Right lobe of liver (tissue), 6 donors: ENCODE measurements around the gene BCDIN3D. TPM values are rescaled to one million over a fixed set of nuclear protein-coding genes. Genes with fewer than 3 reads are reported as not detected.
A peak's percentile ranks its signal among the peaks of the same experiment; 100 is the strongest.

Experiments used
- ATAC-seq, 4 donors: fragments of 200-7000 bp; cut with Tn5 transposase; one replicate each; pipeline ENCODE4 v1.9.1; 2020; ENCODE audit warnings: mild to moderate bottlenecking in 4 of 4, moderate library complexity in 4 of 4
- DNase-seq, 3 donors: peaks; one replicate each; pipeline ENCODE4 v3.0.0-alpha.2; 2020
- H3K27ac ChIP-seq, 3 donors: fragments of 200-600 bp; one replicate each; pipeline ENCODE4 v1.8.0; 2022
- H3K27me3 ChIP-seq, 2 donors: fragments of 200-600 bp; one replicate each; pipeline ENCODE4 v1.8.0; 2022
- H3K36me3 ChIP-seq, 4 donors: fragments of 200-600 bp; sonication (generic) in 1 of 4; one replicate each; pipeline versions ENCODE4 v1.5.1 to v1.8.0; 2017 to 2022; ENCODE audit warnings: control low read depth in 1 of 4
- H3K4me1 ChIP-seq, 4 donors: fragments of 200-600 bp; sonication (generic) in 1 of 4; one replicate each; pipeline versions ENCODE4 v1.5.1 to v1.8.0; 2017 to 2022; ENCODE audit warnings: control low read depth in 1 of 4
- H3K4me3 ChIP-seq, 3 donors: fragments of 200-600 bp; one replicate each; pipeline ENCODE4 v1.8.0; 2022
- H3K9me3 ChIP-seq, 4 donors: fragments of 200-600 bp; sonication (generic) in 1 of 4; one replicate each; pipeline versions ENCODE4 v1.5.1 to v1.8.0; 2017 to 2022; ENCODE audit warnings: control low read depth in 1 of 4
- POLR2A ChIP-seq: fragments of 450-650 bp; IDR thresholded peaks from one replicate; pipeline ENCODE4 v1.6.1; 2017; ENCODE audit warnings: antibody characterized with exemption, mild to moderate bottlenecking
- WGBS: methylation state at CpG from one replicate; pipeline ENCODE4 v1.1.6; 2018; ENCODE audit warnings: low coverage, low lambda C conversion rate; ENCODE audit not compliant: insufficient coverage; ENCODE audit errors: missing lambda C conversion rate; 5-methylcytosine and 5-hydroxymethylcytosine counted together
- intact Hi-C, 2 donors: fragments of 100-400 bp; cut with DNase I; formaldehyde crosslinking; loops; one replicate each; pipeline versions ENCODE4 v1.11.2 to v1.14.1; 2022
- total RNA-seq, 6 experiments: library from RNA; depleted of rRNA in 2 of 6; stranded (reverse); fragments of >200 nt in 2 of 6; fragmentation: NEBNext Ultra II Directional in 3 of 6; extraction: Animal tissue kit (Norgen Biotek cat#: 25700) in 3 of 6; gene quantifications; one replicate each; pipeline versions ENCODE4 v1.1.0 to v1.2.4, GENCODE V29; 2016 to 2023
- TF ChIP-seq, protein P1 (sequence below), 4 donors: fragments of 200-600 bp in 3 of 4; fragments of 450-650 bp in 1 of 4; IDR thresholded peaks; one replicate each; pipeline versions ENCODE4 v1.5.1 to v1.8.0; 2016 to 2022; ENCODE audit warnings: antibody characterized with exemption in 4 of 4, mild to moderate bottlenecking in 2 of 4
- donor health status: DM: no; HTN: yes; CAD: no.
- donor health status: DM: no; HTN: no; CAD: no.
- donor health status: DM: no; HTN: no; CAD: no.
- donor health status: DM: no; HTN: yes; CAD: no.
- donor health status: DM: no; HTN: yes; CAD: no.

The BCDIN3D gene
- total RNA-seq, 6 experiments from 2014 or later = 1.6 to 3.6 (median 2.6) TPM

DNA sequence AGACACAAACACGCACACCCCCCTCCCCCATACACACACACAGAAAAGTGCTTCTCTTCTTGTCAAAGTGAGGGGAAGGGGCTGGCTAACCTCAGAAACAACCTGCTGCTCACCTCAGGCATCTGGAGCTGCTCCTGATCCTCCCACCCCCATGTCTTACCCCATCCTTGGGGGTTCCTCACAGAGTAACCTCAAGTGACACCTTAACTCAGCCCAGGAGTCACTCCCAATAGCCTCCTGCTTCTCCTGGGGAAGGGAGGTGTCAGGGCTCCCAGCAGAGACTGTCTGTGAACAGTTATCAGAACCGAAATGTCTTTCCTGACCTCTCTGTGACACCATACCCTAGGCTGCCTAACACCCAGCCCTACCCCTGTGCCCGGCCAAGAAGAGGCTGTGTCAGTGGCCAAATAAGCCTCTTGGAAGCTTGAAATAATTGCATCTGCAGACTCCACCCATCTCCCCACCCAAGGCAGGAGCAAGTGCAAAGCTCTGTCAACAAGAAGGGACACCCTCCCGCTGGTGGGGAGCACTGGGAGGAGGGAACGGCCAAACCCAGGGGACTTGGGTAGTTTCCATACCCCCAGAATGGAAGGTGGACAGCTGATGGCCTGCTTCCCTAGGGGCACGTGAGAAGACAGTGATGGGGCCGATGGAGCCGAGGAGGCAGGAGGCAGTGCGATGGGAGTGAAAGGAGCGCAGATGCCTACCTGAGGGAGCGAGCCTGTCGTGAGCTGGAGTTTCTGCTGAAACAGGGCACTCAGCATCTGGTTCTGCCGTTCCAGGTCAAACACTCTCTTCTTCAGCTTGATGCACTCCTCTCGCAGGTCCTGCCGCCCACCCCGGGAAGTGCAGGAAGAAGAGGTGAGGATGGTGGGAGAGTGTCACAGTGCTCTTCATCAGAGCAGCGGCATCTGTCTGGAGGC lies 41.5 kb downstream of the BCDIN3D start:
- peaks cover 0 to 23% (median 1%) of the 10 kb centered on the region in 4 donors for H3K36me3 ChIP-seq
- peaks cover 0 to 12% (median 2%) of the 10 kb centered on the region in 4 donors for H3K4me1 ChIP-seq
- DNase-seq (no peak), ATAC-seq (peak in 3 of 4 donors; percentile 11 to 43 (median 38))
- H3K27ac ChIP-seq = peak overlapping the region in 1 of 3 donors; percentile 64
- no peaks in the 10 kb centered on the region for H3K27me3 ChIP-seq
- H3K9me3 ChIP-seq = no peaks in the 10 kb centered on the region
- no peak for TF ChIP-seq POLR2A
- TF ChIP-seq, protein P1, sequence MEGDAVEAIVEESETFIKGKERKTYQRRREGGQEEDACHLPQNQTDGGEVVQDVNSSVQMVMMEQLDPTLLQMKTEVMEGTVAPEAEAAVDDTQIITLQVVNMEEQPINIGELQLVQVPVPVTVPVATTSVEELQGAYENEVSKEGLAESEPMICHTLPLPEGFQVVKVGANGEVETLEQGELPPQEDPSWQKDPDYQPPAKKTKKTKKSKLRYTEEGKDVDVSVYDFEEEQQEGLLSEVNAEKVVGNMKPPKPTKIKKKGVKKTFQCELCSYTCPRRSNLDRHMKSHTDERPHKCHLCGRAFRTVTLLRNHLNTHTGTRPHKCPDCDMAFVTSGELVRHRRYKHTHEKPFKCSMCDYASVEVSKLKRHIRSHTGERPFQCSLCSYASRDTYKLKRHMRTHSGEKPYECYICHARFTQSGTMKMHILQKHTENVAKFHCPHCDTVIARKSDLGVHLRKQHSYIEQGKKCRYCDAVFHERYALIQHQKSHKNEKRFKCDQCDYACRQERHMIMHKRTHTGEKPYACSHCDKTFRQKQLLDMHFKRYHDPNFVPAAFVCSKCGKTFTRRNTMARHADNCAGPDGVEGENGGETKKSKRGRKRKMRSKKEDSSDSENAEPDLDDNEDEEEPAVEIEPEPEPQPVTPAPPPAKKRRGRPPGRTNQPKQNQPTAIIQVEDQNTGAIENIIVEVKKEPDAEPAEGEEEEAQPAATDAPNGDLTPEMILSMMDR (IDR thresholded peaks at IDR 0.05) = no peak
- intact Hi-C loops = no loop called here
- H3K4me3 ChIP-seq = no peak overlapping the region
- WGBS = 82% methylated on average over 13 of the region's 17 CpGs

DNA sequence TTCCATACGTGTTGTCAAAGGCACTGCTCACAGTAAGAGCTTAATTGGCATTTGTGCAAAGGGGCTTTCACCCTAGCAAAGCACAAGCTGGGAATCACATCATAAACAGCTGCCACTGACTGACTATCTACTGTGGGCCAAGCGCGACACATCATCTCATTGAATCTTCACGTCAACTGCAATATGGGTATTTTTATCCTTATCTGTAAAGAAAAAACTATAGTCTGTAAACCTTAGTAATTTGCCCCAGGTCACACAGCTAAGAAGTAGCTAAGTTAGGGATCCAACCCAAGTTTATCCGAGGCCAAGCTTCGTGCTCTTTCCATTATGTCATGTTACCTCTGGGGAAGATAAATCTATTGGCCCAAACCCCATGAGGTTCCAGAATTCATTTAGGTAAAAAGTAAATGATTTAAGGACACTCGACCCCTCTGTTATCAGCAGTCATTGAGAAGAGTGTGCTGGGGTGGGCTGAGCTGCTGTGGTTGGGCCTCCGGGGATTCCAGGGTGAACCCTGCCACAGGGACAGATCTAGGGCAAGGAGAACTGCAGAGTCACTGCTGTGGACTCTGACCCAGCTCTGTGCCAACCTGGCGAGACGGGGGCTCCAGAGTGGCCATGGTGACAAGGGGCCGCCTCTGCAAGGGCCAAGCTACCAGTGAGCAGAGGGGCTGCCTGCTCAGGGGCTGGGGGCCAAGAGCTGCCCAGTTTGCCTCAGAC lies 42.3 kb downstream of the BCDIN3D start:
- DNase-seq = peak in 1 of 3 donors; percentile 71
- H3K4me3 ChIP-seq = no peak overlapping the region
- ATAC-seq = peak; percentile 73 to 91 (median 88)
- peaks cover 0 to 12% (median 2%) of the 10 kb centered on the region in 4 donors for H3K4me1 ChIP-seq
- peak overlapping the region in 1 of 3 donors; percentile 64 for H3K27ac ChIP-seq
- intact Hi-C loops = no loop called here
- no peaks in the 10 kb centered on the region for H3K9me3 ChIP-seq
- TF ChIP-seq, protein P1 (IDR thresholded peaks at IDR 0.05) = no peak
- TF ChIP-seq POLR2A = no peak
- WGBS = 64% methylated on average over 9 of the region's 11 CpGs
- H3K27me3 ChIP-seq = no peaks in the 10 kb centered on the region
- H3K36me3 ChIP-seq = peaks cover 0 to 23% (median 1%) of the 10 kb centered on the region in 4 donors

DNA sequence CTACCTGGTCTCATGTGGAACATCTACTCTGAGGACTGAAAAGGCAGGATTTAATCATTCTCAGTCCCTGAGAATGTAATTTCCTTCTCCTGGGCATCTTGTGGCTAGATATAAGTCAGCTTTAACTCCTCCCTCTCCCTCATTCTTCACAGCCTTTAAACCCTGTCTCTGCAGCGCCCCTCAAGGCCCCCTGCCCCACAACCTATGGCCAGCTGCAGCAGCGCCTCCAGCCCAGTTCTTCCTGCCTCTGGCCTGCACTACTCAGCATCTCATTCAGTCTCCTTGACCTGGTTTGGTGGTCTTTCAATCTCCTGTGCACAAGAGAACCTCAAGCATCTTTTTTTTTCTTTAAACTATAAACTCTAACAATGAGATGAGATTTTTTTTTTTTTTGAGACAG lies 44.0 kb downstream of the BCDIN3D start:
- no peaks in the 10 kb centered on the region for H3K27me3 ChIP-seq
- DNase-seq (no peak), ATAC-seq (no peak)
- peaks cover 0 to 19% (median 1%) of the 10 kb centered on the region in 4 donors for H3K36me3 ChIP-seq
- no peak overlapping the region for H3K27ac ChIP-seq
- intact Hi-C loops = no loop called here
- peaks cover 0 to 12% (median 2%) of the 10 kb centered on the region in 4 donors for H3K4me1 ChIP-seq
- no peaks in the 10 kb centered on the region for H3K9me3 ChIP-seq
- H3K4me3 ChIP-seq = no peak overlapping the region
- 69% methylated on average over 2 of the region's 2 CpGs for WGBS
- no peak for TF ChIP-seq POLR2A
- TF ChIP-seq, protein P1 (IDR thresholded peaks at IDR 0.05) = no peak

DNA sequence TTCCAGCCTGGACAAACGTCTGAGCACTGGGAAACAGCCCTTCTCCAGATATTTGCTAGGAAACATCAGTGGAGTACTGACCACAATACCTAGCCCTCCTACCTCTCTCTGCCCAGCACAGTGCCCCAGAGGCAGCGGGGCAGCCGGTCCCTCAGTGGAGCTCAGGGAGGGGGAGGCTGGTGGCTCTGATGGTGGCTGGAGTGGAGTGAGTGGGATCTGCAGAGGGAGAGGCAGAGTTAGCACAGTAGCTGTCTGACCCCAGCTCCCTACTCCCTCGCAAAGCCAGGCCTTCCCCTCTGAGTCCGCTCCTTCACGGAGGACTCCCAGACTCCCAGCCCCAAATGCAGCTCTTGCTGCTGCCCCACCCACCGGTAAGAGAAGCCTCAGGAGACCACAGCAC lies 44.7 kb downstream of the BCDIN3D start:
- H3K4me3 ChIP-seq = no peak overlapping the region
- H3K27me3 ChIP-seq = no peaks in the 10 kb centered on the region
- ATAC-seq (no peak), DNase-seq (no peak)
- TF ChIP-seq, protein P1 (IDR thresholded peaks at IDR 0.05) = no peak
- TF ChIP-seq POLR2A = no peak
- peaks cover 0 to 12% (median 2%) of the 10 kb centered on the region in 4 donors for H3K4me1 ChIP-seq
- H3K27ac ChIP-seq = no peak overlapping the region
- intact Hi-C loops = no loop called here
- H3K9me3 ChIP-seq = no peaks in the 10 kb centered on the region
- 33% methylated on average over 1 of the region's 7 CpGs for WGBS
- H3K36me3 ChIP-seq = peaks cover 0 to 14% (median 1%) of the 10 kb centered on the region in 4 donors
